NCI-H1417 treated with DMSO at 0.1 percent for 48 hours (cell line): ENCODE results near the gene NOS3.

Experiments
- DNase-seq: peaks from one replicate; lab custom pipeline; 2025; lab: John Stamatoyannopoulos, UW

The NOS3 gene

DNA sequence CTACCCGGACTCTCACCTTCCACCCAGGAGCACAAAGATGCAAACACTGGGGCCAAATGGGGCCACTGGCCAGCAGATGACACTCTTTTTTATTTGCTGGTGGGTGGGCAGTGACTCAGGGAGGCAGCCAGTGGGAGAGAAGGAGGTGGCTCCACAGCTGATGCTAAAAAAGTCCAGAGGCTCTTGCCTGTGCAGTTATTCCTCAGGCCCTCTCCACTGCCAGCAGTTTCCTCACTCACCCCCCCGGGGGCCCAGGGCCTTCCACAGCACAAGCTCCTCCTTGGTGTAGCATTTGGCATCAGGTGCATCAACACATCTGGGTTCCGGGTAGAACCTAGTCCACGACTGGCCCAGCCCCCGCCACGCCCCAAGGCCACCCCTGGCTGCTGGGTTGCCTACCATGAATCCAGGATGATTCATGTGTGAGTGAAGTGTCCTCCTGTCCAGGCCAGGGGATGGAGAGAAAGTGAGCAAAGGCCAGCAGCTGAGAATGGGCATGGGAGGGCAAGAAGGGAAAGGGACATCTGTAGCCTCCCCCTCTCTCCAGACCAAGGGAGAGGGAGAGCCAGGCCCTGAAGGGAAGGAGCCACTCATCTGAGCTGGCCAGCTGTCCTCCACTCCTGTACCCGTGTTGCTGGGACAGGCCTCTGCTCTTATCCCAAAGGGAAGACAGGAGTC is 11.0 kb upstream of the NOS3 start:
- DNase-seq: no peak

- DNase-seq: no peak
These were observed 10.2 kb upstream of the NOS3 start for GRCh38 chr7:150980663-150981062.

GRCh38 chr7:150981644-150982043 is 9.2 kb upstream of the NOS3 start:
- no peak for DNase-seq

DNA sequence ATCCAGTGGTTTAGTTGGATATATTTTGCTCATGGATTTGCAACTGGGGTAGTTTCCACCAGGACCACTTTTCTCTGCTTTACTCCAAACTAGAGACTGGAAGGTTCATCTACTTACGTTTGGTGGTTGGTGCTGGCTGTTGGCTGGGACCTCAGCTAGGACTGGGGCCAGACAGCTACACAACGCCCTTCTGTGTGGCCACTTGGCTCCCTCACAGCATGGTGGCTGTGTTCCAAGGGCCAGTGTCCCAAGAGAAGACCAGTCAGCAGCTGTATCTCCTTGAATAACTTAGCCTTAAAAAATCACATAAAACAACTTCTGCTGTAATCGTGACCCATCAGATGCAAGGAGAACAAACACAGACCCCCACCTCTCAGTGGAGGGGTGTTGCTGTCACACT is 8.5 kb upstream of the NOS3 start:
- DNase-seq: no peak

DNA sequence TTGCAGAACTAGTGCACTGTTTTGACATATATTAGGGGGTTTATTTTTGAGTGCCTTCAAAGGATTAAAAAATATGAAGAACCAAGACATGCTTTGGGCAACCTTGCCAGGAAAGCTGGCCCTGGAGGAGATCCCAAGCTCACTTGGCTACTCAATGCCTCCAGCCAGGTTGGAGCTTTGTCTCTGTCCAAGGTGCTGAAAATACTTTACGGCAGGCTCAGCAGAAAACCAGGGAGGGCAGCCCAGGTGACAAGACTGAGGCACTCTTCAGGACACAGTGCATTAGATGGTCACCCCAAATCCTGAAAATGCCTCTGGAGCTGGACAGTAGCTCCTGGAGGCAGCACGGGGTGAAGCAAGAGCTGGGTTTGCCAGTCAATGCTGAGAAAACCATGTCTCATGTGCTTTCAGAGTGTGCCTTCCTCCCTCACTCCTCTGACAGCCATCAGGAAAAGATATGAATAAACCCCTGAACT is 6.9 kb upstream of the NOS3 start:
- DNase-seq: no peak

- peak; percentile 39 for DNase-seq
These were observed 4.7 kb upstream of the NOS3 start for GRCh38 chr7:150986099-150986512.

GRCh38 chr7:150986556-150986955 is 4.3 kb upstream of the NOS3 start:
- DNase-seq: no peak

DNA sequence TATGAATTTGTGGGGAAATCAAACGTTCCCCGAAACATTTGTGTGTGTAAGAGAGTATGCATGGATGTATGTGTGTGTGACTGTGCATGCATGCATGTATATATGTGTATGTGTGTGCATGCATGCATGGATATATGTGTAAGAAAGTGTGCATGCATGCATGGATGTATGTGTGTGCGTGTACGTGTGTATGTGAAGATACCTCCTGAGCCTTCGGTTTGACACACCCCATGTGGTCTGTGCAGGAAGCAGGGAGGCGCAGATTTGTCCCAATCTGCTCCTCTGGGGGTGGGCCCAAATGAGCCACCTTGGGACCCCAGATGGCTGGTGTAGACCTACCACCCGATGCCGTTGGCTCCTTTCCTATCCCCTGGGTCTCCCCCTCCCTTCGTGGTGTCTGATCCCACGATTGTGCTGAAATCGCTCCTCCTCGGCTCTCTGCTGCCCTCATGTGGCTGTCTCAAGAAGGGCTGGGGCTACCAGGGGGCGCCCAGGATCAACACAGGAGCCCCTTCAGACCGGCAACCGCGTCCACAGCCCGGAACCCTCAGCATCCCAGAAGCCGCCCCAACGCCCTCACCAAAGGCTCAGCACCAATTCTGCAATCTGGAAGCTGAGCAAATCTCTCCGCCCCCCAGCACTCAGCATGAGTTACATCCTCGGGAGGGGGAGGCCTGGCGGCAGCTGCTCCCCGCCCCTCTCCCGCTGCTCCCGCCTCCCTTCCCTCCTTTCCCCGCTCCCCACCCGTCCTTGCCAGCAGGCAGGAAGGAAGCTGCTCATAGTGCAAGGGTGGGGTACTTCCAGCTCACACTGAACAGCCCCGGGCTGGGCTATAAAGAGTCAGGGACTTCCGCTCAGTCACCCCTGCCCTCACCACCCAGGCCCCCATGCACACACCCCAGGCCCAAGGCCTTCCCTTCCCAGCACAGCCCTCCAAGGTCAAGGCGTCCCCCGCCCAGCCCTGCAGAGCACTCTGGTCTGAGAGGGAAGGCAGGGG is 2.3 kb upstream of the NOS3 start:
- peak; percentile 65 for DNase-seq

GRCh38 chr7:150989456-150989855 is 1.4 kb upstream of the NOS3 start:
- DNase-seq: no peak

DNA sequence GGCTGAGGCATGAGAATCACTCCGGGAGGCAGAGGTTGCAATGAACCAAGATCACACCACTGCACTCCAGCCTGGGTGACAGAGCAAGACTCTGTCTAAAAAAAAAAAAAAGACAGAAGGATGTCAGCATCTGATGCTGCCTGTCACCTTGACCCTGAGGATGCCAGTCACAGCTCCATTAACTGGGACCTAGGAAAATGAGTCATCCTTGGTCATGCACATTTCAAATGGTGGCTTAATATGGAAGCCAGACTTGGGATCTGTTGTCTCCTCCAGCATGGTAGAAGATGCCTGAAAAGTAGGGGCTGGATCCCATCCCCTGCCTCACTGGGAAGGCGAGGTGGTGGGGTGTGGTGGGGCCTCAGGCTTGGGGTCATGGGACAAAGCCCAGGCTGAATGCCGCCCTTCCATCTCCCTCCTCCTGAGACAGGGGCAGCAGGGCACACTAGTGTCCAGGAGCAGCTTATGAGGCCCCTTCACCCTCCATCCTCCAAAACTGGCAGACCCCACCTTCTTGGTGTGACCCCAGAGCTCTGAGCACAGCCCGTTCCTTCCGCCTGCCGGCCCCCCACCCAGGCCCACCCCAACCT is 1.3 kb downstream of the NOS3 start:
- no peak for DNase-seq

DNA sequence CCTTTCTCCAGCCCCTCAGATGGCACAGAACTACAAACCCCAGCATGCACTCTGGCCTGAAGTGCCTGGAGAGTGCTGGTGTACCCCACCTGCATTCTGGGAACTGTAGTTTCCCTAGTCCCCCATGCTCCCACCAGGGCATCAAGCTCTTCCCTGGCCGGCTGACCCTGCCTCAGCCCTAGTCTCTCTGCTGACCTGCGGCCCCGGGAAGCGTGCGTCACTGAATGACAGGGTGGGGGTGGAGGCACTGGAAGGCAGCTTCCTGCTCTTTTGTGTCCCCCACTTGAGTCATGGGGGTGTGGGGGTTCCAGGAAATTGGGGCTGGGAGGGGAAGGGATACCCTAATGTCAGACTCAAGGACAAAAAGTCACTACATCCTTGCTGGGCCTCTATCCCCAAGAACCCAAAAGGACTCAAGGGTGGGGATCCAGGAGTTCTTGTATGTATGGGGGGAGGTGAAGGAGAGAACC is 2.1 kb downstream of the NOS3 start:
- no peak for DNase-seq

GRCh38 chr7:150993511-150993910 is 2.7 kb downstream of the NOS3 start:
- no peak for DNase-seq

DNA sequence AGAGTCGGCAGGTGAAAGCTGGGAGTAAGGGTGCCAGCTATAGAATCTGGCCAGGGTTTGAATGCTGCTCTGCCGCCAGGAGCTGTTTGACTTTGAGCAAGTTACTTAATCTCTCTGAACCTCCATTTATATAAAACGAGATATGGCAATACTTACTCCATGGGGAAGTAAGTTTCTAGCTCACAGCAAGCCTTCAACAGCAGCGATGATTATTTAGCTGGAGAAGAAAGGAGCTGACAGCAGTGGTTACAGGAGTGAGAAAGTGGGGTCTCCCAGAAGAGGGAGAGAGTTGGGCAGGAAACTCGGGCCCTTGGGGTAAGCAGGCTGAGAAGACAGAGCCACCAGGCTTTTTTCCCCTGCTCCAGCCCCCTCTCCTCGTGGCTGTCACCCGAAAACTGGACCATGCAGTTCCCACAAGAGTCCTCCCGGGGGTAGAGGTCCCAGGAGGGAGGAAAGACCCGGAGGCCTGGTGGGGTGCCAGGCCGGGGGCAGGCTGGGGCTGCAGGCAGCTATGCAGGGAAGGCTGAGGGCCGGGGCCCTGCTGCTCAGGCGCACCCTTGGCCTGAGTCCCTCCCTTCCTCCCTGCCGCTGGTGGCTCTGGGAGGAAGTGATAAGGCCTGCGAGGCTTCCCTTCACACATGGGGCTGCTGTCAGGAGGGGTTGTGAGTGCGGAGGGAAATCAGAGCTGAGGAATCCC is 3.5 kb downstream of the NOS3 start:
- no peak for DNase-seq

- no peak for DNase-seq
These were observed 4.2 kb downstream of the NOS3 start for GRCh38 chr7:150994838-150995510.

DNA sequence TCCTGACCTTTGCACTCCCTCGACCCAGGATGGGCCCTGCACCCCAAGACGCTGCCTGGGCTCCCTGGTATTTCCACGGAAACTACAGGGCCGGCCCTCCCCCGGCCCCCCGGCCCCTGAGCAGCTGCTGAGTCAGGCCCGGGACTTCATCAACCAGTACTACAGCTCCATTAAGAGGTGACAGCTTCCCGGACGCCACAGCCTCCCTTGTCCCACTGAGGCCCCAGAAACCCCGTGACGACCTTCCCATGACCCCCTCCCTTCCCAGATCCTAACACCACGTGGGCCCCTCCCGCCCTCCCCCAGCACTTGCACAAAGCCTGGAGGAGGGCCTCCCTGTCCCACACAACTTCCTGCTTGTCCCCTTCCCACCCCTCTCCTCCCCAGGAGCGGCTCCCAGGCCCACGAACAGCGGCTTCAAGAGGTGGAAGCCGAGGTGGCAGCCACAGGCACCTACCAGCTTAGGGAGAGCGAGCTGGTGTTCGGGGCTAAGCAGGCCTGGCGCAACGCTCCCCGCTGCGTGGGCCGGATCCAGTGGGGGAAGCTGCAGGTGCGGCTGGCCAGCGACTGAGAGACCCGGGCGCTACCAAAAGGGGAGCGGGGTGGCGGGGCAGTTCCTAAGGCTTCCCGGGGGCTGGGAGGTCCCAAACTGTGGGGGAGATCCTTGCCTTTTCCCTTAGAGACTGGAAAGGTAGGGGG is 5.7 kb downstream of the NOS3 start:
- DNase-seq: no peak

DNA sequence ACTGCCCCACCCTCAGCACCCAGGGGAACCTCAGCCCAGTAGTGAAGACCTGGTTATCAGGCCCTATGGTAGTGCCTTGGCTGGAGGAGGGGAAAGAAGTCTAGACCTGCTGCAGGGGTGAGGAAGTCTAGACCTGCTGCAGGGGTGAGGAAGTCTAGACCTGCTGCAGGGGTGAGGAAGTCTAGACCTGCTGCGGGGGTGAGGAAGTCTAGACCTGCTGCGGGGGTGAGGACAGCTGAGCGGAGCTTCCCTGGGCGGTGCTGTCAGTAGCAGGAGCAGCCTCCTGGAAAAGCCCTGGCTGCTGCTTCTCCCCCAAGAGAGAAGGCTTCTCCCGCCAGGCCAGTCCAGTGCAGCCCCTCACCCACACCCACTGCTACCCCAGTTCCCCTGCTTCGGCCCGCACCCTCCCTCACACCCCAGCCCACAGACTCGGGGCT is 6.3 kb downstream of the NOS3 start:
- no peak for DNase-seq

- no peak for DNase-seq
These were observed 7.0 kb downstream of the NOS3 start for GRCh38 chr7:150997817-150998216.

DNA sequence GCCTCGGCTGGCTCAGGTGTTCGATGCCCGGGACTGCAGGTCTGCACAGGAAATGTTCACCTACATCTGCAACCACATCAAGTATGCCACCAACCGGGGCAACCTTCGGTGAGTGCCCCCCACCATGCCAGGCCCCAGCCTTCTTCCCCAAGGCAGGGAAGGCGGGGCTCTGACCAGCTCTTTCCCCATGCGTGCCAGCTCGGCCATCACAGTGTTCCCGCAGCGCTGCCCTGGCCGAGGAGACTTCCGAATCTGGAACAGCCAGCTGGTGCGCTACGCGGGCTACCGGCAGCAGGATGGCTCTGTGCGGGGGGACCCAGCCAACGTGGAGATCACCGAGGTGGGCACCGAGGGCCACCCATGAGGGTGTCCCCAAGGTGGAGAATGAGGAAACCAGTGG is 7.5 kb downstream of the NOS3 start:
- DNase-seq: no peak

DNA sequence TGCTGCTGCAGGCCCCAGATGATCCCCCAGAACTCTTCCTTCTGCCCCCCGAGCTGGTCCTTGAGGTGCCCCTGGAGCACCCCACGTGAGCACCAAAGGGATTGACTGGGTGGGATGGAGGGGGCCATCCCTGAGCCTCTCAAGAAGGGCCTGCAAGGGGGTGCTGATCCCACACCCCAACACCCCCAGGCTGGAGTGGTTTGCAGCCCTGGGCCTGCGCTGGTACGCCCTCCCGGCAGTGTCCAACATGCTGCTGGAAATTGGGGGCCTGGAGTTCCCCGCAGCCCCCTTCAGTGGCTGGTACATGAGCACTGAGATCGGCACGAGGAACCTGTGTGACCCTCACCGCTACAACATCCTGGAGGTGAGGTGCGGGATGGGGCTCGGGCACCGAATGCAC is 8.2 kb downstream of the NOS3 start:
- DNase-seq: no peak

GRCh38 chr7:150999497-151000230 is 8.8 kb downstream of the NOS3 start:
- no peak for DNase-seq
